A549 (cell line): ENCODE measurements around the gene COL17A1.

ENCODE experiments used
- CHD2 ChIP-seq: fragments of 150-350 bp; IDR thresholded peaks from 2 replicates; pipeline ENCODE4 v1.6.1; 2014; ENCODE audit warnings: low read length; ENCODE audit not compliant: partially characterized antibody
- CTCF ChIP-seq: fragments of >200 bp; sonication (Bioruptor Twin); formaldehyde crosslinking; IDR thresholded peaks from 3 replicates; pipeline ENCODE4 v1.5.1; 2016
- EP300 ChIP-seq, 2 experiments: fragments of >200 bp; sonication (Bioruptor Twin); formaldehyde crosslinking; IDR thresholded peaks; 2 replicates in 1 of 2; 3 replicates in 1 of 2; pipeline ENCODE4 v1.6.1; 2016 to 2017
- HDAC2 ChIP-seq: fragments of 200-600 bp; sonication (generic); IDR thresholded peaks from 2 replicates; pipeline ENCODE4 v1.6.1; 2016
- MAFK ChIP-seq: fragments of 450-650 bp; IDR thresholded peaks from 2 replicates; pipeline ENCODE4 v1.6.1; 2014; ENCODE audit not compliant: partially characterized antibody
- RFX5 ChIP-seq: fragments of 450-650 bp; IDR thresholded peaks from 2 replicates; pipeline ENCODE4 v1.7.1; 2014; ENCODE audit warnings: antibody characterized with exemption, mild to moderate bottlenecking, moderate library complexity

DNA sequence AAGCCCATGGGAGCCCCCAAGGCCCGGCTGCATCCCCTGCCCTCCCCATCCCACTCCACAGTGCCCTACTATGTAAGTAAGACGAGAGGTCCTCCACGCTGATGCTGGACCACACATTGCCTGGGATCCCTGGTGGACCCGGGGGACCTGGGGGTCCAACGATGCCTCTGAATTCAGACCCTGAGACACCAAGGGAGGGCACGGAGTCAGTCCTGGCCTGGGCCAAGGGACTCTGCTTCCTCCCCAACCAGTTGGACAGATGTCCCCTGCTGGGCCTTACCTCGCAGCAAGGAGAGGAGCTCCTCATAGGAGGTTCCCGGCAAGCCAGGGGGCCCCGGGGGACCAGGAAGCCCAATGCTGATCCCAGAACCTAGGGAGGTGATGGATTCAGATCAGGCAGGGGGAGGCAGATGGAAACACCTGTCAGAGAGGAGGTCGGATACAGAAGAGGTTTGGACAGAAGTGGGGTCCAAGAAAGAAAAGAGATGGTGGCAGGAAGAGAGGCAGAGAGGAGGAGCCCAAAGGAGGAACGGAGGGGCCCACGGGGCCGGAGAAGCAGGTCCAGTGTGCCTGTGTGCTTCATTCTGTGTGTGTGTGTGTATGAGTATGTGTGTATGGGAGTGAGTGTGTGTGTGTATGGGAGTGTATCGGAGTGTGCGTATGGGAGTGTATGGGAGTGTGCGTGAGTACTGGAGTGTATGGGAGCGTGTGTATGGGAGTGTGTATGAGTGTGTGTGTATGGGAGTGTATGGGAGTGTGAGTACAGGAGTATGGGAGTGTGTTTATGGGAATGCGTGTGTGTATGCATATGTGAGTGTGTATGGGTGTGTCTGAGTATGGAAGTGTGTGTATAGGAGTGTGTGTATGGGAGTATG lies 50.2 kb downstream of the COL17A1 start:
- TF ChIP-seq CTCF (no peak), MAFK (no peak), EP300 (IDR thresholded peaks at IDR 0.05) (no peak), CHD2 (no peak), RFX5 (no peak), HDAC2 (no peak)
